Occipital lobe (tissue), 2 donors: ENCODE results near the gene FER1L5. TPM values are rescaled to one million over a fixed set of nuclear protein-coding genes. Genes with fewer than 3 reads are reported as not detected.

Source experiments
- DNase-seq: peaks from one replicate; lab custom pipeline; 2025; lab: John Stamatoyannopoulos, UW
- total RNA-seq: library from RNA; depleted of rRNA; stranded (reverse); fragments of >200 nt; gene quantifications from one replicate; pipeline ENCODE4 v1.2.3, GENCODE V29; 2014

The FER1L5 gene
- total RNA-seq, 1 donor from 2014 or later: 0.47 TPM

GRCh38 chr2:96739633-96740428 lies 97.3 kb downstream of the FER1L5 start, which contains the start of gene LMAN2L:
Gene LMAN2L (minus strand): TSS chr2:96740064. CDS start chr2:96740040, 24 bp downstream.
- DNase-seq: peak; percentile 98

GRCh38 chr2:96747061-96747617 lies 104.6 kb downstream of the FER1L5 start:
- DNase-seq: no peak

- no peak for DNase-seq
Measured at GRCh38 chr2:96751800-96752199, 109.2 kb downstream of the FER1L5 start.

DNA sequence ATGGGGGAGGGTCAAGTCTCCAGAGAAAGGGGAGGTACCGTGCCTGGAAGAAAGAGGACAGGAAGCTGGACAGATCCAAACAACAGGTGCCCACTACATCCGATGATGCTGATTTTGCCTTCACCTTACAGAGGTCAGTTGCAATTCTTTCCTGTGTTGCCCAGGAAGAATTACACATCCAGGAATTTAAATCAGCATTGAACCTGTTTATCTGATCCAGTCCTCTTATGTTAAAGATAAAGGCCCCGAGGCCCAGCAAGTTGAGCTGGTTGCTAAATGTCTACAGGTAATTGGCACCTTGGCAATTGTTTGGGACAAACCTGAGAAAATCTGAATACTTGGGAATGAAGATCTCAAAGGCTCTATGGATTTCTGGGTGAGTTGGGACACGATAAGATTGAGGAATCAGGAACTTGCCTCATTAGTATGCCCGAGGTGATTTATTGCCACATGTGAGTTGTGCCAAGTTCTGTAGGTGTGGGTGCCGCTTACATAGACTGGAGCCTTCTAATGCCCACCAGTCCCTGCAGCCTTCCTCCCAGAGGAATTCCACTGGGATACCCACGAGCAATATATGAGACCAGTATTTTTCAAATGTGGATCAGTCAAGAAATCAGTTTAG lies 111.2 kb downstream of the FER1L5 start:
- no peak for DNase-seq

GRCh38 chr2:96754317-96754716 lies 111.8 kb downstream of the FER1L5 start:
- DNase-seq: no peak

Other genes starting within 250 kb of the FER1L5 start
- gene NEURL3, start 137.4 kb upstream of the FER1L5 start, total RNA-seq: 0.16 TPM
- gene ARID5A, start 106.0 kb upstream of the FER1L5 start, total RNA-seq: 1.2 TPM
- 32.1 TPM for gene KANSL3, start 4.5 kb upstream of the FER1L5 start, total RNA-seq
- gene LMAN2L, start 97.3 kb downstream of the FER1L5 start, total RNA-seq: 21.7 TPM
- 8.1 TPM for gene CNNM4, start 118.1 kb downstream of the FER1L5 start, total RNA-seq
- gene CNNM3, start 173.5 kb downstream of the FER1L5 start, total RNA-seq: 8.3 TPM
- gene ANKRD23, start 201.3 kb downstream of the FER1L5 start, total RNA-seq: 5.9 TPM
- 8.0 TPM for gene ANKRD39, start 215.3 kb downstream of the FER1L5 start, total RNA-seq
- 54.9 TPM for gene SEMA4C, start 227.3 kb downstream of the FER1L5 start, total RNA-seq